ENCODE measurements around the gene APOM. TPM values are rescaled to one million over a fixed set of nuclear protein-coding genes. Genes with fewer than 3 reads are reported as not detected.

Gene APOM
- 1 to 10 TPM in 3 of 4 donors, under 1 TPM in 1; 0.62 to 7.4 (median 3.2) TPM for total RNA-seq

GRCh38 chr6:31655349-31656237 lies at the start of gene APOM:
TSS of gene APOM (plus strand) at chr6:31655894. CDS start at chr6:31655967, 73 bp downstream.
- peaks cover 0 to 38% of the 10 kb centered on the region in 2 donors for H3K36me3 ChIP-seq
- peaks cover 8 to 74% (median 35%) of the 10 kb centered on the region in 3 donors for H3K4me1 ChIP-seq
- ATAC-seq, result no peak
- WGBS, 2 donors (ENCODE audit: low coverage in 1 of 2), result 74 to 75% methylated on average over 5 to 6 of the region's 8 CpGs
- H3K27ac ChIP-seq, result no peak within 1 kb of the TSS
- H3K27me3 ChIP-seq, result no peaks in the 10 kb centered on the region
- H3K4me3 ChIP-seq, result no peak within 1 kb of the TSS
- H3K9me3 ChIP-seq, result no peaks in the 10 kb centered on the region
- no peak for TF ChIP-seq EP300 (IDR thresholded peaks at IDR 0.05)

GRCh38 chr6:31607317-31607716 lies 48.4 kb upstream of the APOM start:
- TF ChIP-seq POLR2A (IDR thresholded peaks at IDR 0.05) (no peak), EP300 (IDR thresholded peaks at IDR 0.05) (no peak), CTCF (IDR thresholded peaks at IDR 0.05) (no peak), POLR2AphosphoS5 (IDR thresholded peaks at IDR 0.05) (no peak)
- no peak overlapping the region for H3K4me3 ChIP-seq
- no peaks in the 10 kb centered on the region for H3K36me3 ChIP-seq
- no peaks in the 10 kb centered on the region for H3K9me3 ChIP-seq
- no peak for ATAC-seq
- H3K27ac ChIP-seq, result no peak overlapping the region
- 78 to 90% methylated on average over 1 of the region's 1 CpG for WGBS, 2 donors (ENCODE audit: low coverage in 1 of 2)
- H3K27me3 ChIP-seq, result no peaks in the 10 kb centered on the region
- H3K4me1 ChIP-seq, result no peaks in the 10 kb centered on the region

- ATAC-seq, result no peak
- Histone ChIP-seq H3K4me3 (no peak overlapping the region), H3K27me3 (no peaks in the 10 kb centered on the region), H3K4me1 (no peaks in the 10 kb centered on the region), H3K36me3 (no peaks in the 10 kb centered on the region), H3K9me3 (no peaks in the 10 kb centered on the region), H3K27ac (no peak overlapping the region)
- WGBS, 2 donors (ENCODE audit: low coverage in 1 of 2), result 44 to 72% methylated on average over 6 to 7 of the region's 8 CpGs
- TF ChIP-seq EP300 (IDR thresholded peaks at IDR 0.05) (no peak), POLR2AphosphoS5 (IDR thresholded peaks at IDR 0.05) (no peak), POLR2A (IDR thresholded peaks at IDR 0.05) (no peak)
These were observed 45.9 kb upstream of the APOM start for GRCh38 chr6:31609519-31610406.

GRCh38 chr6:31610968-31611367 lies 44.7 kb upstream of the APOM start:
- no peak overlapping the region for H3K27ac ChIP-seq
- ATAC-seq, result no peak
- WGBS, 2 donors (ENCODE audit: low coverage in 1 of 2), result 63 to 80% methylated on average over 4 of the region's 4 CpGs

GRCh38 chr6:31614075-31614619 lies 41.5 kb upstream of the APOM start:
- Histone ChIP-seq H3K36me3 (no peaks in the 10 kb centered on the region), H3K4me3 (no peak overlapping the region), H3K9me3 (no peaks in the 10 kb centered on the region), H3K4me1 (no peaks in the 10 kb centered on the region), H3K27me3 (no peaks in the 10 kb centered on the region), H3K27ac (no peak overlapping the region)
- 82 to 84% methylated on average over 3 to 7 of the region's 8 CpGs for WGBS, 2 donors (ENCODE audit: low coverage in 1 of 2)
- TF ChIP-seq EP300 (IDR thresholded peaks at IDR 0.05) (no peak), POLR2AphosphoS5 (IDR thresholded peaks at IDR 0.05) (no peak), POLR2A (IDR thresholded peaks at IDR 0.05) (no peak), CTCF (IDR thresholded peaks at IDR 0.05) (no peak)
- ATAC-seq, result no peak

More at GRCh38 chr6:31610968-31611367, 44.7 kb upstream of the APOM start:
- Histone ChIP-seq H3K9me3 (no peaks in the 10 kb centered on the region), H3K4me1 (no peaks in the 10 kb centered on the region), H3K36me3 (no peaks in the 10 kb centered on the region), H3K4me3 (no peak overlapping the region), H3K27me3 (no peaks in the 10 kb centered on the region)
- TF ChIP-seq EP300 (IDR thresholded peaks at IDR 0.05) (no peak), POLR2A (IDR thresholded peaks at IDR 0.05) (no peak), CTCF (IDR thresholded peaks at IDR 0.05) (no peak), POLR2AphosphoS5 (IDR thresholded peaks at IDR 0.05) (no peak)

Measured in gastroesophageal sphincter (tissue), 4 donors.